Activated CD8-positive, alpha-beta memory T cell treated with anti-CD3 and anti-CD28 coated beads for 48 hours (primary cell): ENCODE results near the gene WDR62.

ENCODE experiments used
- DNase-seq, 3 experiments: peaks; one replicate each; pipeline ENCODE4 v3.0.0-alpha.2; 2020; ENCODE audit warnings: low read depth in 2 of 3, low spot score in 2 of 3

Gene WDR62

DNA sequence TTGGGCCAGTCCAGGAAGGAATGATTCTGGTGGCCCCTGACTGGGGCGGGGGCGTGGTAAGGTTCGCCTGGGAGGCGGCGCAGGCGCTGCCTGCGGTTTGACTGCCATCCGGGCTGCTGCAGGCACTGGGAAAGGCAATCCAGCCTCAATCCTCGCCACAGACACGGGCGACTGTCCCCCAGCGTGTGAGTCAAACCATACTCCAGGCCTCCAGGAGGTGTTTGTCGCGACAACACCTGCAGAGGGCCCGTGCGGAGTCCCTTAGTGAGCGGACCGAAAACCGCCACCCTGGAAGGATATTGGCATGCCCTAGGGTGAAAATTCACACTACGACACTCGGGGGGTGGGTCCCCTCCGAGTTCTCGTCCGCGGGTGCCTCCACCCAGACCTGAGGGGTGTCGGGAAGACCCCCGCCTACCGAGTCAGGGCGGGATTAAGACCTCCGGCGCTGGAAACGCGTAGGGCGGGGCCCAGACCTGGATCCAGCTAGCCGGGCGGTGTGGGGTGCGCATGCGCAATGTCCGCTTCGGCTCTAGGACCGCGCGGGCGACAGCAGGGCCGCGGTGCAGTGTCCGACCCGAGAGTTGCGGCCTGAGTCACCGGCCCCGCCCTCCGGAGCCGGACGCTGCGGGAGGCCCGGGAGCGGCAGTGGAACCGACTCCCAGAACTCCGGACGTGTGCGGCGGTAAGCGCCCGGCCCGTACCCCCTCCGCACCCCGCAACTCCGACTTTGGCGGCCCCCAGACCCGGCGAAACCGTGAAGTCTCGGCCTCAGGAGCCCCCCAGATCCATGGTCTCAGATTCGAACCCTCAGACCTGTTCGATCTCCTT lies 85.0 kb downstream of the WDR62 start, which contains the start of gene CAPNS1:
Gene CAPNS1, plus strand, starts transcription at position 594 of the 831 bp plus-strand sequence. CDS start 946 bp downstream, outside the sequence.
- DNase-seq = peak; percentile 86 to 93 (median 86)

DNA sequence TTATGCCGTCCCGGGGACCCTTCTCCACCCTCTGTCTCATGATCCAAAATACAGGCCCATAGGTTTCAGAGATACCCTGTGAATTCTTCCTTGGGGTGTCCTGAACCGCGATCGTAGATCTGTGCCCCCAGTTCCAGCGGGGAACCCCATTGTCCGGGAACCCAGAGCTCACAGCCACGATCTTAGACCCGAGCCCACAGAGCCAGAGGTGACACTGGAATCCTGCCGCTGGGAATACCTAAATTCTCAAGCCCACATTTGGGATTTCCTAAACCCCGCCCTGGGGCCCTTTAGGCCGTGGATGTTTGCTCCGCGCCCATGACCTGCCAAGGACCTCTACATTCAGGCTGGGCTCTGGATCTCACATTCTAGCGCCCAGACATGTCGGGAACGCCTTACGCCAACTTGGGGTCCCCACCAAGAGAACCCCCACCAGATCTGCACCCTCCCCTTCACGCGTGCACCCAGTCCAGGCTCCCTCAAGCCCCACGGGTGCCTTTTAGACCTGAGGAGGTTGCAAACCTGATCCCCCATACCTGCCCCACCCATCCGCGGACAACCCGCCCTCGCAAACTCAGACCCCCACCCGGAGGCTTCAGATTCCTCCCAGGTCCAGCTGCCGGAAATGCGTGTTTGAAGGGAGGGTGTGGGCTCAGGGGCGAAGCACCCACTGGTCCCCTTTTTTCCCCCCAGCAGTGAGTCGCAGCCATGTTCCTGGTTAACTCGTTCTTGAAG lies 85.8 kb downstream of the WDR62 start:
- peak; percentile 7 to 33 (median 20) for DNase-seq

DNA sequence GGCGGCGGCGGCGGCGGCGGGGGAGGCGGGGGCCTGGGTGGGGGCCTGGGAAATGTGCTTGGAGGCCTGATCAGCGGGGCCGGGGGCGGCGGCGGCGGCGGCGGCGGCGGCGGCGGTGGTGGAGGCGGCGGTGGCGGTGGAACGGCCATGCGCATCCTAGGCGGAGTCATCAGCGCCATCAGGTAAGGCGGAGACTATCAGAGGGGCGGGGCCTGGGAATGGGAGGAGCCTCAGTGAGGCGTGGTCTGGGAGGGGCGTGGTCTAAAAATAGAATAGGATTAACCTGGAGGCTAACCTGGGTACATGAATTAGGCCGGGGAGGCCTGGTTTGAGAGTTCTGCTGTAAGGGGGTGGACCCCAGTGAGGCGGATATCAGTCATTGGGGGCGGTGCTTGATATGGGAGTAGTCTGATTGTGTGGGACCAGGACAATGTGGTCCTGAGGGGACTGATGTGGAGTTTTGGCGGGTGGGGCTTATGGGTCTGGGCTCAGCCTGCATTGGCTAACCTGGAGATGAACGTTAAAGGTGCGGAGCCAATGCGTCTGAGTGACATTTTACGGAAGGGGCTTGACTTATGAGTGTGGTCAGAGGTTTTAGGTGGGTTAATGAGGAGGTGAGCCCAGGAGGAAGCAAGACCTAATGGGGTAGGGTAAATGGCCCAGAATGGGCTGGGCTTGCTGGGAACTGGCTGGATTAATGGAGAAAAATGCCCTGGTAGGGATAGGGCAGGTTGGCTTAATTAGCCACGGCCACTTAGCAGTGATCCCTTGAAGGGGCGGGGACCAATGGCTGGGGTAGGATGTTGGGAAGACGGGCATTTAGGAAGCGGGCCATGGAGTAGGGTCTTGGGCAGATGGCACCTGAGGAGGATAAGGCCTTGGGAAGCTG lies 86.6 kb downstream of the WDR62 start:
- peak; percentile 79 to 95 (median 94) for DNase-seq

DNA sequence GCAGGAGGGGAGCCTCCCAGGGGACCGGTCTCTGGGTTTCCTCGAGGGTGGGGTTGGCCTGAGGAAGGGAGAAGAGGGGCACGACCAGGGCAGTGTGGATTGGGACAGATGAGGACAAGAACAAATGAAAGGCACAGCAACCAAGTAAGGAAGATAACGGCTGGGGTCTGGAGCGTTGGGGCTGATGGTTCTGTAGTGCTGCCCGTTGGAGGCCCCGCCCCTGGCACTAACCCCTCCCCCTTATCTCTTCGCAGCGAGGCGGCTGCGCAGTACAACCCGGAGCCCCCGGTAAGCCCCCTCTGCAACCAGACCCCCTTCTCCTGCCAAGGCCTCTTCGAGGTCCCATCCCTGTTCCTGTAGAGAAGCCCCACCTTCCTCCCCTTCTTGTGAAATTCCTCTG lies 87.3 kb downstream of the WDR62 start:
- DNase-seq = no peak

DNA sequence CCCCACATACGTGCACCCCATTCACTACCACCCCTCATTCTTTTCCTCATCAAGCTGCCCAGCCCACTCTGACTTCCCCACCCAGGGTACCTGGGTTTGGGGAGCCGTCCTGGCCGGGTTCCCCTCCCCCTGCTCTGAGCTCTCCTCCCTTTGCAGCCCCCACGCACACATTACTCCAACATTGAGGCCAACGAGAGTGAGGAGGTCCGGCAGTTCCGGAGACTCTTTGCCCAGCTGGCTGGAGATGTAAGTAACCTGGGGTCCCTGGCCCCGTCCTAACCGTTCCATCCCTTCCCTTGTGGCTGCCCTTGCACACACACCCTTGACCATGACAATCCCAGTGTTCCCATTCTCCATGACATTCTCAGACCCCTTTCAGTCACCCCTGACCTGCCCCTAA lies 87.8 kb downstream of the WDR62 start:
- DNase-seq = no peak

DNA sequence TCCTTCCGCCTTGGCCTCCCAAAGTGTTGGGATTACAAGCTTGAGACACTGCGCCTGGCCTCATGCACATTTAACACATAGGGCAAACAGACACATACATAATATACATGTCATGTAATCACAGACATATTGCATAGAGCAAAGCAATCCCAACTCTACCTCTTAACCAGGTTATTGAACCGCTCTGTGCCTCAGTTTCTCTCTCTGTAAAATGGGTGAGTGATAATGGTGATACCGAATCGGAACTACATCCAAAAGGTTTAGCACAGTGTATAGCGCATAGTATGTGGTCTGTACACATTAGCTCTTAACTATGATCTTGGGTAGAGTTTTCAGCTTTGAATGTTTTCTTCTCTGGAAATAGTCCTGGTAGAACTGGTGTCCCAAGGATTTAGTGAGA lies 89.9 kb downstream of the WDR62 start:
- no peak for DNase-seq

DNA sequence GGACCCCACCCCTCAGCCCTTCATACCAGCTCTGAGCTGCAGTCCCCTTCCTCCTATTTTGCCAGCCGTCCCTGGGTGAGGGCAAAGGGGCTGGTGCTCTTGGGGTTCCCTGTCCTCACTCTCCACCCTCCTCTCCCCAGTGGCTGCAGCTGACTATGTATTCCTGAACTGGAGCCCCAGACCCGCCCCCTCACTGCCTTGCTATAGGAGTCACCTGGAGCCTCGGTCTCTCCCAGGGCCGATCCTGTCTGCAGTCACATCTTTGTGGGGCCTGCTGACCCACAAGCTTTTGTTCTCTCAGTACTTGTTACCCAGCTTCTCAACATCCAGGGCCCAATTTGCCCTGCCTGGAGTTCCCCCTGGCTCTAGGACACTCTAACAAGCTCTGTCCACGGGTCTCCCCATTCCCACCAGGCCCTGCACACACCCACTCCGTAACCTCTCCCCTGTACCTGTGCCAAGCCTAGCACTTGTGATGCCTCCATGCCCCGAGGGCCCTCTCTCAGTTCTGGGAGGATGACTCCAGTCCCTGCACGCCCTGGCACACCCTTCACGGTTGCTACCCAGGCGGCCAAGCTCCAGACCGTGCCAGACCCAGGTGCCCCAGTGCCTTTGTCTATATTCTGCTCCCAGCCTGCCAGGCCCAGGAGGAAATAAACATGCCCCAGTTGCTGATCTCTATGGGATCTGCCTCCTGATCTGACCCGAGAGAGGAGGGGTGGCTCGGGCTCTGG lies 95.1 kb downstream of the WDR62 start:
- no peak for DNase-seq

DNA sequence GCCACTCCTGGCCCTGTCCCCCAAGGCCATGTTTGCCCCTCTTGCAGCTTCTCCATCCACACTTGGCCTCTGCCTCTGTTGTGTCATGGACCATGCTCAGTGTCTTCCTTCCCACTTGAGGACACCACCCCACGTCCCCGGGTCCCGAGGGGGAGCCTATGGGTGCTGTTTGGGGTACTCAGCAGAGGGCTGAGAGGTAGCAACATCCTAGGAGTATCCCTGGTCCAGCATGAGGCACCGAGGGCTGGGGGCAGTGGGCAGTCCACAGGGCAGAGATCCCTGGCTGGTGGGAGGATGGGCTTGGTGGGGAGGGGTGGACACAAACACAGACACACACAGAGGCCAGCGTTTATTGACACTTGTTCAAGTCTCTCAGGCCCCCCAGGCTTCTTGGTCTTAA lies 95.9 kb downstream of the WDR62 start:
- no peak for DNase-seq

DNA sequence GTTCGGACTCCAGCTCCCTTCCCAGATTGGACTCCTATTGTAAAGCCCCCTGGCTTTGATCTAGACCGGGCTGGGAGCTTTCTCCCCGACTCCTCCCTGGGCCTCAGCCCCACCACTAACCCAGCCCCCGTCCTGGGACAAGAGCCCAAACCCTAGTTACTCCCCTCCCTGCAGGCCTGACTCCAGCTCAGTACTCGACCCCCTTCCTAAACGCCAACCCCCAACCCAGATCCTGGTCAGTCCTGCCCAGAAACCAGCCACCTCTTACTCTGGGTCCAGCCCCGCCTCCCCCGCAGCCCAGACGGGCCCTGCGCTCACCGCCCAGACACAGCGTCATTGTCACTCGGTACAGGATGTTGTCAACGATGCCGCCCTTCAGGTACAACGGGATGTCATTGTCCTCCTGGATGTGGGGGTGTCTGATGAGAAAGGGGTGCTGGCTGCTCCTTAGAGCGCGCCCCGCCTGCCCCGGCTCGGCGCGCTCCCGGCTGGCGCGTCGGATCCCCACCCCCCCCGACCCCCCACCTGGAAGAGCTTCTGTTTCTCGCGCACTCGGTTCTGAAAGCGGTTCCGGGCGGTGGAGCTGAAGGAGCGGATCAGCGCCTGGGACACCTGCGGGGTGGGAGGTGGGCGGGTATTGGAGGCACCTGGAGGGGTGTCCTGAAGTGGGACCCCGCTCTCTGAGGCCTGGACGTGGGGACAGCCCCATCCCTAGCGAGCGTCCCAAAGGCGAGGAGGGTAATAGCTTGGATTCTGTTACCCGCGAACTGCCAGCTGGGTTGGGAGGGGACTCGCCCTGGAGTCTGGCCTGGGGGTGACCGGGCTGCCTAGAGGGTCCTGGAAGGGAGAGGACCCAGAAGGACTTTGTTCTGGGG lies 96.7 kb downstream of the WDR62 start:
- DNase-seq = no peak

DNA sequence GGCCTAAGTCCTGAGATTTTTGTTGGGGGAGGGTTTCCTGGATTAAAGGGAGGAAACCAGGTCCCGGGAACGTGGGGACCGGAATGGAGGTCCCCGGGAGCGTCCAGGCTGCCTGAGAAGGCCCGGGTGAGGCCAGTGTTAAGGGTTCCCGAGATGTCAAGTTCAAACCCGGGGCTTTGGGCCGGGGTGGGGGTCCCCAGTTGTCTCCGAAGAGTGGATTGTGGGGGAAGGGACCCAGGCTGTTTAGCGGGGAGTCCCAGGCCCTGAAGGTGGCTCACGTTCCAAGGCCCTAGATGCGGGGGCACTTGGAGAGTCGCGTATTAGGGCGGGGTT lies 97.3 kb downstream of the WDR62 start:
- DNase-seq = no peak

DNA sequence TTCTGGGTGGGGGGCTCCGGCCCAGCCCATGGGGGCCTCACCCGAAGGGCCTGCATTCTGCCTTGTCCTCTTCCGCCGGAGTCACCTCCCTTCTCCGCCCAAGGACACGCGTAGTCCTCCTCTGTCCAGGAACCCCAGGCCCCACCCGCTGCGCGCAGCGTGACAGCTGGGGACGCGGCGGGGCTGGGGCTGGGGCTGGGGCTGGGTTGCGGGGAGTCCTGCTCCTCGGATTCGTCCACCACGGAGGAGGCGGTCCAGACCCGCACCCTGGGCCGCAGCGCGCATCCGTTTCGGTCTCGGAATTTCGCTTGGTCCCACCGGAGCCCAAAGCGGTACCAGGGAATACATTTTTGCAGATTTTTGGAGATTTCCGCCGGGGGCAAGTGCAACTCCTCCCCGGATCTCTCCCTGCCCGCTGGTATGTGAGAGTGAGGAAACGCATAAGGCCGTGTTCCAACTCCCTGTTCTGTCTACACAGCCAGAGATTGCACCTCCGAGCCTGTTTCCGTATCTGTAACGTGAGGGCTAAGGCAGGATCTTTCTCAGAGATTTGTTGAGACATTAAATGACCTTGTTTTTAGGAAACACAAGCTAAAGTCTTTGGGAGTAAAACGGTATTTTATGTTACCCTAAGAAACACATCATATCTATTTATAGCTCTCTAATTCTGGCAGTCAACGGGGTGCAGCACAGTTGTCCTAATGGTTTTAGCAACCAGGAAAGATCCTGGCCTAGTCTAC lies 97.8 kb downstream of the WDR62 start, which contains the start of gene COX7A1:
Gene COX7A1, minus strand, starts transcription at position 96 of the 740 bp plus-strand sequence. Its CDS starts 40 bp downstream, at position 56.
- DNase-seq = no peak

DNA sequence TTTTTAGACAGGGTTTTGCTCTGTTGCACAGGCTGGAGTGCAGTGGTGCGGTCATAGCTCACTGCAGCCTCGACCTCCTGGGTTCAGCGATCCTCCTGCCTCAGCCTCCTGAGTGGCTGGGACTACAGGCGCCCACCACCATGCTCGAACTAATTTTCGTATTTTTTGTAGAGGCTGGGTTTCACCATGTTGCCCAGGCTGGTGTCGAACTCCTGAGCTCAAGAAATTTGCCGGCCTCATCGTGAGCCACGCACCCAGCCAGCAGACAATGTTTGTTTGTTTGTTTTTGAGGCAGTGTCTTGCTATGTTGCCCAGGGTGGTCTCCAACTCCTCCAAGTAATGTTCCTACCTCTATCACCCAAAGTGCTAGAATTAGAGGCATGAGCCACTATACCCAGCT lies 98.4 kb downstream of the WDR62 start:
- DNase-seq = no peak
